OCI-LY1 (cell line): ENCODE measurements around the gene NANS.
"Not testable (repeated sequence)": the region's sequence is repeated elsewhere in the genome, so short reads cannot be mapped to it uniquely, and the experiment has no call there.

Source experiments
- H2AFZ ChIP-seq: fragments of 200-600 bp; sonication (generic), shearing (Covaris generic); 2 replicates; pipeline ENCODE4 v1.6.0; 2014; ENCODE audit warnings: antibody characterized with exemption, mild to moderate bottlenecking, low read length
- H3F3A ChIP-seq: fragments of 200-600 bp; sonication (generic), shearing (Covaris generic); 2 replicates; pipeline ENCODE4 v1.6.0; 2014; ENCODE audit warnings: mild to moderate bottlenecking, antibody characterized with exemption, low read length, moderate library complexity; ENCODE audit not compliant: insufficient read depth
- H3K27ac ChIP-seq: fragments of 200-600 bp; sonication (generic); 2 replicates; pipeline ENCODE4 v1.5.1; 2014; ENCODE audit warnings: low read length, mixed run types, mild to moderate bottlenecking, low read depth; ENCODE audit not compliant: poor library complexity, severe bottlenecking
- H3K27me3 ChIP-seq: fragments of 200-600 bp; sonication (generic); 2 replicates; pipeline ENCODE4 v1.6.0; 2014; ENCODE audit warnings: antibody characterized with exemption, mild to moderate bottlenecking, low read length, moderate library complexity; ENCODE audit not compliant: insufficient read depth
- H3K36me3 ChIP-seq: fragments of 200-600 bp; sonication (generic); 2 replicates; pipeline ENCODE4 v1.6.1; 2014; ENCODE audit warnings: mild to moderate bottlenecking, antibody characterized with exemption, low read length, moderate library complexity, mixed read lengths; ENCODE audit not compliant: insufficient read depth
- H3K4me1 ChIP-seq: fragments of 200-600 bp; sonication (generic); 2 replicates; pipeline ENCODE4 v1.5.1; 2014; ENCODE audit warnings: mild to moderate bottlenecking, low read length, moderate library complexity; ENCODE audit not compliant: insufficient read depth, severe bottlenecking
- H3K4me2 ChIP-seq: fragments of 200-600 bp; sonication (generic), shearing (Covaris generic); 2 replicates; pipeline ENCODE4 v1.6.1; 2014; ENCODE audit warnings: low read length
- H3K4me3 ChIP-seq: fragments of 200-600 bp; sonication (generic); 2 replicates; pipeline ENCODE4 v1.5.1; 2014; ENCODE audit warnings: low read length, low read depth, mild to moderate bottlenecking, mixed read lengths; ENCODE audit not compliant: poor library complexity, severe bottlenecking
- H3K79me2 ChIP-seq: fragments of 200-600 bp; shearing (Covaris generic); 2 replicates; pipeline ENCODE4 v1.6.1; 2016; ENCODE audit warnings: mixed run types, low read length, mixed read lengths; ENCODE audit not compliant: insufficient read depth
- H3K9ac ChIP-seq: fragments of 200-600 bp; sonication (generic), shearing (Covaris generic); 2 replicates; pipeline ENCODE4 v1.6.1; 2014; ENCODE audit warnings: mild to moderate bottlenecking, low read length, mixed read lengths
- H3K9me2 ChIP-seq: fragments of 200-600 bp; sonication (generic), shearing (Covaris generic); 2 replicates; pipeline ENCODE4 v1.6.1; 2014; ENCODE audit warnings: low read depth, mild to moderate bottlenecking, low read length, mixed read lengths
- H3K9me3 ChIP-seq: fragments of 200-600 bp; shearing (Covaris generic); 2 replicates; pipeline ENCODE4 v1.6.1; 2014; ENCODE audit warnings: low read length, mixed read lengths
- H4K20me1 ChIP-seq: fragments of 200-600 bp; sonication (generic), shearing (Covaris generic); 2 replicates; pipeline ENCODE4 v1.6.0; 2016; ENCODE audit warnings: mild to moderate bottlenecking, low read length; ENCODE audit not compliant: insufficient read depth
- CTCF ChIP-seq: fragments of 200-600 bp; sonication (generic), shearing (Covaris generic); IDR thresholded peaks from 2 replicates; pipeline ENCODE4 v1.5.1; 2017; ENCODE audit warnings: mild to moderate bottlenecking, antibody characterized with exemption, low read length, moderate library complexity, mixed read lengths
- EZH2 ChIP-seq: fragments of 200-600 bp; sonication (generic), shearing (Covaris generic); IDR thresholded peaks from 2 replicates; pipeline ENCODE4 v1.8.0; 2017; ENCODE audit warnings: borderline replicate concordance, mixed run types, mild to moderate bottlenecking, antibody characterized with exemption, low read length, moderate library complexity, mixed read lengths

Gene NANS

GRCh38 chr9:98108531-98109031 lies 52.0 kb downstream of the NANS start:
- Histone ChIP-seq H2AFZ (no peak overlapping the region), H3K36me3 (no peaks in the 10 kb centered on the region)
- no peak for TF ChIP-seq CTCF
- TF ChIP-seq EZH2 = no peak

DNA sequence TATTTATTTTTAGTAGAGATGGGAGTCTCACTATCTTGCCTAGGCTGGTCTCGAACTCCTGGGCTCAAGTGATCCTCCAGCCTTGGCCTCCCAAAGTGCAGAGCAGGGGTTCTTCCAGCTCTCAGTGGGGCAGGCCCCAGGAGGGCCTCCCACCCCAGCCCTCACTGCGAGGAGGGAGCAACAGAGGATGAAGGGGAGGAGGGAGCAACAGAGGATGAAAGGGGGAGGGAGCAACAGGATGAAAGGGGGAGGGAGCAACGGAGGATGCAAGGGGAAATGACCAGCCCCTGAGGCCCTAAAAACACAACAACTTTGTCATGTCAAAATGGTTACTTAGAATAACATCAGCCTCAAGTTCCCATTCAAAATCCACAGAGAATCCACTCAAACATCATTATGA lies 52.5 kb downstream of the NANS start:
- no peaks in the 10 kb centered on the region for H3K36me3 ChIP-seq
- H3K9me2 ChIP-seq = no peaks in the 10 kb centered on the region
- no peaks in the 10 kb centered on the region for H3K27me3 ChIP-seq
- H4K20me1 ChIP-seq = no peaks in the 10 kb centered on the region
- H3K27ac ChIP-seq = peak overlapping the region; percentile 95
- no peak overlapping the region for H3K4me2 ChIP-seq
- H3F3A ChIP-seq = peaks cover 3% of the 10 kb centered on the region; the same call in 1 of the 2 replicates
- no peak overlapping the region for H2AFZ ChIP-seq
- no peak overlapping the region for H3K4me3 ChIP-seq
- no peaks in the 10 kb centered on the region for H3K79me2 ChIP-seq
- H3K9ac ChIP-seq = no peak overlapping the region; the same call in 1 of the 2 replicates
- H3K4me1 ChIP-seq = peaks cover 38% of the 10 kb centered on the region
- no peaks in the 10 kb centered on the region for H3K9me3 ChIP-seq
- TF ChIP-seq CTCF = no peak
- TF ChIP-seq EZH2 = no peak

More at GRCh38 chr9:98108531-98109031, 52.0 kb downstream of the NANS start:
- Histone ChIP-seq H3K27ac (peak overlapping the region; percentile 95), H3K4me3 (no peak overlapping the region), H3K9me3 (no peaks in the 10 kb centered on the region), H3K9me2 (no peaks in the 10 kb centered on the region), H3K4me1 (peaks cover 43% of the 10 kb centered on the region), H3K79me2 (no peaks in the 10 kb centered on the region), H3K9ac (peak overlapping the region; percentile 31; the same call in 1 of the 2 replicates), H3F3A (peaks cover 5% of the 10 kb centered on the region; the same call in 1 of the 2 replicates), H3K27me3 (no peaks in the 10 kb centered on the region), H3K4me2 (peak overlapping the region; percentile 47), H4K20me1 (no peaks in the 10 kb centered on the region)

DNA sequence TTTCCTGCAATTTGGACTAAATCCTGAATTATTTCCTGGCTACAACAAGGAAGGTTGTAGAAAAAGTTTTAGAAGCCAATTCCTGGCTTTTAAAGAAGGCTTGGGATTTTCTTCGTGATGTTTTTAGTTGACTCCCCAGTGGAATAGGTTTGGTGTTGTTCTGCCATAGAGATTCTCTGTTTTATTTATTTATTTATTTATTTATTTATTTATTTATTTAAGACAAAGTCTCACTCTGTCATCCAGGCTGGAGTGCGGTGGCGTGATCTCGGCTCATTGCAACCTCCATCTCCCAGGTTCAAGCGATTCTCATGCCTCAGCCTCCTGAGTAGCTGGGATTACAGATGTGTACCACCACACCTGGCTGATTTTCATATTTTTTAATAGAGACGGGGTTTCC lies 60.6 kb downstream of the NANS start:
- H3K27ac ChIP-seq, H3K9me3 ChIP-seq, H3K79me2 ChIP-seq, H3K9ac ChIP-seq, H2AFZ ChIP-seq, H3F3A ChIP-seq, H3K4me3 ChIP-seq, H4K20me1 ChIP-seq, H3K36me3 ChIP-seq, H3K4me2 ChIP-seq, H3K27me3 ChIP-seq, H3K9me2 ChIP-seq: not testable (repeated sequence)
- peaks cover 46% of the 10 kb centered on the region for H3K4me1 ChIP-seq

DNA sequence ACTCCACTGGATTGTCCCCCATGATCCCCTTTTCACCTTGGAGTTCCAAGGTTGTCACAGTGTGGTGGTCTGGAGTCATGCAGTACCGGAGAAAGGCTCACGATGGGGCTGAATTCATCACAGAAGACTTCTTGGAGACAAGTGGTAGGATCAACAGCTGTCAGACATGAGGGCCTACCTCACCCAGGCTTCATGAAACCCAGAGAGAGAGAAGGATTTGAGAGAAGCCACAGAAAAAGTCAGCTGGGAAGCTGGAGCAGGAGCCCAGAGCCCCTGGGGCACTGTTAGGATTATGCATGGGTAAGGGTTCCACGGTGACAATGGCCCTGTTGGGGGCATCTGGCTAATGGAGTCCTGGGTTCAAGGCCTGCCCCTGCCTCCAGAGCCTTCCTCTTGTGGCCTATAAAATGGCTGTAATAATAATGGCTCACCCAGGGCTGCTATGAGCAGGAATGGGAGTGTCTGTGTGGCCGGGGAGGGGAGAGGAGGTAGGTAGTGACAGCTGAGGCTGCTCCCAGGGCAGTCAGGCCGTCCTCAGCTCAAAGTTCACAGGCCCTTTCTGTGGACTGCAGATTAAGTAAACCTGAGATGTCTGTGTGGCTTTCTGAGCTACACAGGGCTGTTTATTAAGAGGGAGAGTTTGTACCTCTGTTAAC lies 61.6 kb downstream of the NANS start:
- no peaks in the 10 kb centered on the region for H3F3A ChIP-seq
- H3K27me3 ChIP-seq = no peaks in the 10 kb centered on the region
- H4K20me1 ChIP-seq = no peaks in the 10 kb centered on the region
- H3K9me2 ChIP-seq = no peaks in the 10 kb centered on the region
- H3K79me2 ChIP-seq = no peaks in the 10 kb centered on the region
- peak overlapping the region; percentile 90 for H3K27ac ChIP-seq
- peaks cover 4% of the 10 kb centered on the region; the same call in 1 of the 2 replicates for H3K36me3 ChIP-seq
- TF ChIP-seq EZH2 (no peak), CTCF (peak; percentile 41; the same call in 1 of the 2 replicates)
- H3K9me3 ChIP-seq = no peaks in the 10 kb centered on the region
- peaks cover 50% of the 10 kb centered on the region for H3K4me1 ChIP-seq
- H3K4me2 ChIP-seq = peak overlapping the region; percentile 88
- H3K9ac ChIP-seq = peak overlapping the region; percentile 65
- peak overlapping the region; percentile 69 for H3K4me3 ChIP-seq
- H2AFZ ChIP-seq = no peak overlapping the region
